Esophagus squamous epithelium (tissue), 4 donors: ENCODE results near the gene CLDN6.

Experiments used
- CTCF ChIP-seq, 6 experiments: fragments of 450-650 bp in 4 of 6; fragments of 200-600 bp in 2 of 6; sonication (generic) in 2 of 6; IDR thresholded peaks; one replicate each; pipeline ENCODE4 v1.5.1; 2016 to 2019; ENCODE audit warnings: antibody characterized with exemption in 6 of 6, mild to moderate bottlenecking in 4 of 6, moderate library complexity in 4 of 6
- POLR2A ChIP-seq, 4 donors: fragments of 450-650 bp; IDR thresholded peaks; one replicate each; pipeline ENCODE4 v1.6.1; 2017; ENCODE audit warnings: antibody characterized with exemption in 4 of 4, mild to moderate bottlenecking in 4 of 4, moderate library complexity in 3 of 4

DNA sequence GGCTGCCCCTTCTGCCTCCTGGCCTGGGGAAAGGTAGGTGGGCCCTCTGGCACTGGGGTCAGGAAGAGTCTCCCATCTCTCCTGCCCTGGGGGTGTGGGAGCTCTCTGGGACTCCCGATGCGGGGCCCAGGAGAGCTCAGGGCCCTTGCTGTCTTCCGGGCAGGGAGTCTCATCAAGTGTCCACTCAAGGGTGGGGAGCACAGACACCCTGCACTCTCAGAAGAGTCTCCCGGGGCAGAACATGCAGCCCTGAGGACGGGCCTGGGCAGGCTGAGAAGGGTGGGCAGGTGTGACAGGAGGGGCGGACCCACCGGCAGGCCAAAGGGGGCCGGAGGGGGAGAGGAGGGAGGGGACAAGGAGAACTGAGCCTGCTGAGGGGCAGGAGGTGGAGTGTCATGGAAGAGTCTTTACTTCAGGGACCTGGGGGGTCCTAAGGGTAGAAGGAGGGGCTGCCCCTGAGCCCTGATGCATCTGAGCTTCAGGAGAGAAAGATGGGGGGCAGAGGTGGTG is 29.3 kb downstream of the CLDN6 start:
- TF ChIP-seq CTCF (IDR thresholded peaks at IDR 0.05) (no peak), POLR2A (IDR thresholded peaks at IDR 0.05) (no peak)
